CD14-positive monocyte (primary cell): ENCODE results near the gene FEZ2. TPM values are rescaled to one million over a fixed set of nuclear protein-coding genes. Genes with fewer than 3 reads are reported as not detected.

Experiments used
- DNase-seq, 3 donors: peaks; one replicate each; pipeline ENCODE4 v3.0.0-alpha.2; 2011 to 2022
- H2AFZ ChIP-seq: 2 replicates; pipeline ENCODE4 v1.6.0; 2012; ENCODE audit warnings: mild to moderate bottlenecking, low read depth, low read length, inconsistent platforms; ENCODE audit not compliant: insufficient read depth, poor library complexity, severe bottlenecking
- H3K27ac ChIP-seq, 2 donors: 1 replicate in 1 of 2; 2 replicates in 1 of 2; pipeline ENCODE4 v1.5.1; 2012 to 2013; ENCODE audit warnings: low read length in 2 of 2, control low read depth in 1 of 2, inconsistent platforms in 1 of 2, low read depth in 1 of 2, mild to moderate bottlenecking in 1 of 2
- H3K27me3 ChIP-seq, 2 donors: one replicate each; pipeline versions ENCODE4 v1.6.0 to v1.6.1; 2011 to 2013; ENCODE audit warnings: low read length in 2 of 2; ENCODE audit not compliant: control insufficient read depth in 2 of 2, insufficient read depth in 2 of 2
- H3K36me3 ChIP-seq, 2 donors: replicated peaks in 1 of 2; 1 replicate in 1 of 2; 2 replicates in 1 of 2; pipeline versions ENCODE4 v1.5.1 to v1.6.1; 2012 to 2013; ENCODE audit warnings: low read length in 2 of 2, control low read depth in 1 of 2, inconsistent platforms in 1 of 2, mild to moderate bottlenecking in 1 of 2; ENCODE audit not compliant: insufficient read depth in 2 of 2, control insufficient read depth in 1 of 2
- H3K4me1 ChIP-seq, 2 donors: 1 replicate in 1 of 2; 2 replicates in 1 of 2; pipeline versions ENCODE4 v1.5.1 to v1.6.1; 2012 to 2013; ENCODE audit warnings: low read length in 2 of 2, control low read depth in 1 of 2, inconsistent platforms in 1 of 2, mild to moderate bottlenecking in 1 of 2, moderate library complexity in 1 of 2; ENCODE audit not compliant: insufficient read depth in 2 of 2, control insufficient read depth in 1 of 2
- H3K4me2 ChIP-seq: replicated peaks from 2 replicates; pipeline ENCODE3; 2012; ENCODE audit warnings: low read length, moderate library complexity, mild to moderate bottlenecking; ENCODE audit not compliant: poor library complexity, severe bottlenecking; ENCODE audit errors: extremely low read depth
- H3K4me3 ChIP-seq, 3 experiments: fragments of 200-600 bp in 1 of 3; sonication (generic) in 1 of 3; replicated peaks in 1 of 3; 1 replicate in 2 of 3; 2 replicates in 1 of 3; pipeline ENCODE4 v1.5.1; 2011 to 2013; ENCODE audit warnings: low read length in 3 of 3, mild to moderate bottlenecking in 3 of 3, control low read depth in 2 of 3, low read depth in 2 of 3, inconsistent platforms in 1 of 3, moderate library complexity in 1 of 3
- H3K79me2 ChIP-seq: 2 replicates; pipeline ENCODE4 v1.6.0; 2012; ENCODE audit warnings: mild to moderate bottlenecking, control low read depth, inconsistent platforms, low read length, moderate library complexity; ENCODE audit not compliant: insufficient read depth
- H3K9ac ChIP-seq: 2 replicates; pipeline ENCODE4 v1.6.0; 2017; ENCODE audit warnings: low read length, mild to moderate bottlenecking; ENCODE audit not compliant: insufficient read depth, poor library complexity, severe bottlenecking
- H3K9me3 ChIP-seq, 2 donors: replicated peaks in 1 of 2; 1 replicate in 1 of 2; 2 replicates in 1 of 2; pipeline versions ENCODE4 v1.5.1 to v1.6.1; 2012 to 2013; ENCODE audit warnings: low read length in 2 of 2, control low read depth in 1 of 2; ENCODE audit not compliant: control insufficient read depth in 1 of 2, insufficient read depth in 1 of 2
- H4K20me1 ChIP-seq: 2 replicates; pipeline ENCODE4 v1.6.0; 2012; ENCODE audit warnings: mild to moderate bottlenecking, low read length, control low read depth, moderate library complexity; ENCODE audit not compliant: insufficient read depth
- H3K27ac Mint-ChIP-seq, 7 donors: one replicate each; pipeline ENCODE4 v1.8.0; 2020; ENCODE audit warnings: mild to moderate bottlenecking in 7 of 7, mixed read lengths in 7 of 7, moderate library complexity in 6 of 7, inconsistent platforms in 2 of 7
- H3K27me3 Mint-ChIP-seq, 3 donors: one replicate each; pipeline ENCODE4 v1.8.0; 2021 to 2022; ENCODE audit warnings: low read depth in 3 of 3, mild to moderate bottlenecking in 3 of 3, mixed read lengths in 3 of 3, moderate library complexity in 3 of 3, inconsistent platforms in 1 of 3
- H3K36me3 Mint-ChIP-seq, 2 donors: one replicate each; pipeline ENCODE4 v1.8.0; 2020; ENCODE audit warnings: mixed read lengths in 2 of 2, inconsistent platforms in 1 of 2, mild to moderate bottlenecking in 1 of 2
- H3K4me1 Mint-ChIP-seq: one replicate; pipeline ENCODE4 v1.8.0; 2020; ENCODE audit warnings: mild to moderate bottlenecking, mixed read lengths
- H3K4me3 Mint-ChIP-seq, 2 donors: one replicate each; pipeline ENCODE4 v1.8.0; 2020; ENCODE audit warnings: mild to moderate bottlenecking in 2 of 2, mixed read lengths in 2 of 2, moderate library complexity in 1 of 2
- H3K9me3 Mint-ChIP-seq, 7 donors: one replicate each; pipeline ENCODE4 v1.8.0; 2020 to 2022; ENCODE audit warnings: mixed read lengths in 7 of 7, mild to moderate bottlenecking in 6 of 7, moderate library complexity in 6 of 7, inconsistent platforms in 2 of 7
- WGBS: methylation state at CpG from one replicate; pipeline ENCODE4 v1.1.5; 2013; ENCODE audit warnings: missing lambda C conversion rate; ENCODE audit not compliant: insufficient coverage; 5-methylcytosine and 5-hydroxymethylcytosine counted together
- intact Hi-C, 2 donors: fragments of 100-400 bp; cut with micrococcal nuclease; formaldehyde crosslinking; loops; one replicate each; pipeline versions ENCODE4 v1.15.0 to v1.15.1; 2023
- polyA plus RNA-seq, 3 donors: library from polyadenylated mRNA; depleted of rRNA in 1 of 3; unstranded in 2 of 3; stranded (reverse) in 1 of 3; fragments of 300-500 nt in 2 of 3; fragments of >200 nt in 1 of 3; fragmentation: Illumina TruSeq in 2 of 3; gene quantifications; 1 replicate in 2 of 3; 2 replicates in 1 of 3; pipeline ENCODE4 v1.2.3, GENCODE V29; 2012 to 2021
- TF ChIP-seq, protein P1 (sequence below): fragments of 200-600 bp; IDR thresholded peaks from one replicate; pipeline ENCODE4 v1.8.0; 2022; ENCODE audit warnings: antibody characterized with exemption, mild to moderate bottlenecking

The FEZ2 gene
- polyA plus RNA-seq, 3 donors = 6.9 to 15.6 (median 8.7) TPM

DNA sequence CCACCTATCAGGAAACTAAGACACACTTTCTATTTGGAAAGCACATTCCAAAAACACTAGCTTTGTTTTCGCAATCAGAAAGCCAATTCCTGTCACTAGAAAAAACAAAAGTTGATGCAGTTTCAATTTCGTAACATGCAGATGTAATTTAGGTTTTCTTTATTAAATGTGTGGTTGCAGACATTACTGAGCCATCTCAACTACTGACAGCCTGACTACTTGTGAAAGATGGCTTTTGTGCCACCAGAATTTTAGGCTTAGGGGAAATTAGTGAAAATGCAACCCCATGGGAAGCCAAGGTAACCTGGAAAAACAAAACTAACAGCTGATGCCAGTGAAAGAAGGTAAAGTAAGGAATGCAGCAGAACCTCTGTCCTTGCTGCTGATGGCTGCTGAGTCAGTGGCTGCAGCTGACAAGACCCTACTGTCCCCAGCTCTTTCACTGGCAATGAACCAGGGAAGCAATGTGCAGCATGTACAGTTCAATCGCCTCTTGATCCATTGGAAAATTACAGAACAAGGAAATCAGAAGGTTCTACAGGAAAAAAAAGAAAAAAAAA is 34.9 kb downstream of the FEZ2 start:
- Histone ChIP-seq H3K4me1 (peaks cover 41 to 51% of the 10 kb centered on the region in 2 donors), H3K9me3 (no peaks in the 10 kb centered on the region), H3K4me2 (peak overlapping the region; percentile 34), H4K20me1 (no peaks in the 10 kb centered on the region), H3K9ac (no peak overlapping the region), H3K4me3 (peak overlapping the region in 2 of 3 experiments; percentile 7 to 22), H3K27me3 (no peaks in the 10 kb centered on the region), H3K36me3 (peaks cover 12 to 48% of the 10 kb centered on the region in 2 donors), H3K27ac (peak overlapping the region; percentile 42 to 76), H2AFZ (no peak overlapping the region), H3K79me2 (peaks cover 23% of the 10 kb centered on the region)
- peak in 2 of 3 donors; percentile 38 to 48 for DNase-seq
- intact Hi-C loops = no loop called here
- 50% methylated on average over 1 of the region's 3 CpGs for WGBS
- Mint-ChIP-seq H3K36me3 (peaks cover 42 to 62% of the 10 kb centered on the region in 2 donors), H3K4me1 (peaks cover 44% of the 10 kb centered on the region), H3K9me3 (no peaks in the 10 kb centered on the region), H3K27ac (peak overlapping the region; percentile 13 to 86 (median 75)), H3K4me3 (peak overlapping the region in 1 of 2 donors; percentile 56), H3K27me3 (peaks cover 0 to 2% (median 0%) of the 10 kb centered on the region in 3 donors)
- TF ChIP-seq, protein P1, sequence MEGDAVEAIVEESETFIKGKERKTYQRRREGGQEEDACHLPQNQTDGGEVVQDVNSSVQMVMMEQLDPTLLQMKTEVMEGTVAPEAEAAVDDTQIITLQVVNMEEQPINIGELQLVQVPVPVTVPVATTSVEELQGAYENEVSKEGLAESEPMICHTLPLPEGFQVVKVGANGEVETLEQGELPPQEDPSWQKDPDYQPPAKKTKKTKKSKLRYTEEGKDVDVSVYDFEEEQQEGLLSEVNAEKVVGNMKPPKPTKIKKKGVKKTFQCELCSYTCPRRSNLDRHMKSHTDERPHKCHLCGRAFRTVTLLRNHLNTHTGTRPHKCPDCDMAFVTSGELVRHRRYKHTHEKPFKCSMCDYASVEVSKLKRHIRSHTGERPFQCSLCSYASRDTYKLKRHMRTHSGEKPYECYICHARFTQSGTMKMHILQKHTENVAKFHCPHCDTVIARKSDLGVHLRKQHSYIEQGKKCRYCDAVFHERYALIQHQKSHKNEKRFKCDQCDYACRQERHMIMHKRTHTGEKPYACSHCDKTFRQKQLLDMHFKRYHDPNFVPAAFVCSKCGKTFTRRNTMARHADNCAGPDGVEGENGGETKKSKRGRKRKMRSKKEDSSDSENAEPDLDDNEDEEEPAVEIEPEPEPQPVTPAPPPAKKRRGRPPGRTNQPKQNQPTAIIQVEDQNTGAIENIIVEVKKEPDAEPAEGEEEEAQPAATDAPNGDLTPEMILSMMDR = no peak

DNA sequence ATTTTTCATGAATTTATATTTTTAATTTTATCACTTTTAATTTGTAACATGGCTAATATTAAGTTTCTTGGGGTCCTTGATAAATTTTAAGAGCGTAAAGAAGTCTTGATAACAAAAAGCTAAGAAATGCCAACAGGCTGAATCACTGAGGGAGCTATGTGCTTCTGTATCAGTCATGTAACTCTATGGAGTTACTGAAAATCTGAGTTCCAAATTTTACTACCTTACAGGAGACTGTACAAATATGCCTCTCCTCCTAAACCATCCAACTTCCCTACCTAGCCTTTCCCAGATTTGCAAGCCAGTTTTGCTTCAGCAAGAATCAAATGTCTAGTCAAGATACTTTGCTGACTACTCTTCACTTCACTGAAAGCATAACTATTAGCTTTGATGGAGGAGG is 35.7 kb downstream of the FEZ2 start:
- TF ChIP-seq, protein P1 = no peak
- Mint-ChIP-seq H3K4me3 (no peak overlapping the region), H3K27ac (peak overlapping the region in 2 of 7 donors; percentile 43 to 80), H3K36me3 (peaks cover 44 to 61% of the 10 kb centered on the region in 2 donors), H3K4me1 (peaks cover 44% of the 10 kb centered on the region), H3K27me3 (peaks cover 0 to 2% (median 0%) of the 10 kb centered on the region in 3 donors), H3K9me3 (no peaks in the 10 kb centered on the region)
- H3K4me2 ChIP-seq = peak overlapping the region; percentile 34
- no peak overlapping the region for H2AFZ ChIP-seq
- H3K27me3 ChIP-seq = no peaks in the 10 kb centered on the region
- H3K4me1 ChIP-seq = peaks cover 41 to 51% of the 10 kb centered on the region in 2 donors
- intact Hi-C loops = no loop called here
- H3K79me2 ChIP-seq = peaks cover 23% of the 10 kb centered on the region
- no peaks in the 10 kb centered on the region for H4K20me1 ChIP-seq
- H3K9ac ChIP-seq = no peak overlapping the region
- H3K27ac ChIP-seq = peak overlapping the region in 1 of 2 donors; percentile 76
- H3K36me3 ChIP-seq = peaks cover 14 to 55% of the 10 kb centered on the region in 2 donors
- H3K9me3 ChIP-seq = no peaks in the 10 kb centered on the region
- peak in 1 of 3 donors; percentile 14 for DNase-seq
- WGBS = no CpG with 5 or more reads among the region's 1 CpG
- H3K4me3 ChIP-seq = no peak overlapping the region
